H1 (cell line): ENCODE data around the gene PDIA2. TPM values are rescaled to one million over a fixed set of nuclear protein-coding genes. Genes with fewer than 3 reads are reported as not detected.

ENCODE experiments used
- CTCF ChIA-PET: fragments of 300-600 bp; sonication (Branson Sonifier 250); formaldehyde crosslinking; loops from one replicate; lab custom pipeline; 2021; ENCODE audit not compliant: partially characterized antibody; lab: Charles Lee
- POLR2A ChIA-PET: fragments of 300-600 bp; sonication (Branson Sonifier 250); formaldehyde crosslinking; loops from one replicate; lab custom pipeline; 2021; ENCODE audit warnings: inconsistent platforms; ENCODE audit not compliant: partially characterized antibody; lab: Charles Lee
- DNase-seq, 2 experiments: peaks; one replicate each; pipeline versions ENCODE4 v3.0.0 to v3.0.0-alpha.2; 2010 to 2022; ENCODE audit warnings: low spot score in 2 of 2, low read depth in 1 of 2, mixed read lengths in 1 of 2
- FAIRE-seq: peaks from 2 replicates; lab custom pipeline; 2011; peaks lifted over from hg19 to GRCh38; lab: Jason Lieb, UNC
- H2AFZ ChIP-seq: 2 replicates; pipeline ENCODE4 v1.8.1; 2012; ENCODE audit warnings: low read length, inconsistent platforms
- H2AK5ac ChIP-seq: 2 replicates; pipeline ENCODE4 v1.6.1; 2013; ENCODE audit warnings: low read depth, low read length
- H2BK120ac ChIP-seq: replicated peaks from 2 replicates; pipeline ENCODE3; 2013; ENCODE audit warnings: low read depth, low read length, inconsistent platforms
- H2BK12ac ChIP-seq: 2 replicates; pipeline ENCODE4 v1.6.1; 2013; ENCODE audit warnings: low read depth, low read length
- H2BK15ac ChIP-seq: 2 replicates; pipeline ENCODE4 v1.6.1; 2013; ENCODE audit warnings: low read length
- H2BK20ac ChIP-seq: 2 replicates; pipeline ENCODE4 v1.6.1; 2013; ENCODE audit warnings: low read length
- H2BK5ac ChIP-seq: 2 replicates; pipeline ENCODE4 v1.6.1; 2013; ENCODE audit warnings: low read depth, low read length
- H3K14ac ChIP-seq: 2 replicates; pipeline ENCODE4 v1.6.1; 2013; ENCODE audit warnings: inconsistent platforms; ENCODE audit not compliant: insufficient read length
- H3K18ac ChIP-seq: 2 replicates; pipeline ENCODE4 v1.6.1; 2013; ENCODE audit warnings: low read length; ENCODE audit errors: extremely low read depth
- H3K23ac ChIP-seq: 2 replicates; pipeline ENCODE4 v1.6.1; 2013; ENCODE audit warnings: inconsistent platforms; ENCODE audit not compliant: insufficient read length
- H3K23me2 ChIP-seq: 2 replicates; pipeline ENCODE4 v1.6.1; 2013; ENCODE audit warnings: low read depth, low read length
- H3K27ac ChIP-seq: 2 replicates; pipeline ENCODE4 v1.6.1; 2011; ENCODE audit warnings: low read depth, low read length, inconsistent platforms
- H3K27me3 ChIP-seq, 4 experiments: replicated peaks in 1 of 4; 1 replicate in 1 of 4; 2 replicates in 3 of 4; pipeline versions ENCODE4 v1.6.1 to v1.8.1; 2011 to 2013; ENCODE audit warnings: low read length in 3 of 4, mild to moderate bottlenecking in 3 of 4, inconsistent platforms in 2 of 4, mixed read lengths in 2 of 4, moderate library complexity in 1 of 4; ENCODE audit not compliant: control insufficient read depth in 3 of 4, insufficient read depth in 3 of 4; ENCODE audit errors: extremely low read depth in 1 of 4
- H3K36me3 ChIP-seq, 4 experiments: 2 replicates each; pipeline versions ENCODE4 v1.6.1 to v1.8.1; 2011 to 2013; ENCODE audit warnings: mild to moderate bottlenecking in 4 of 4, low read length in 3 of 4, moderate library complexity in 2 of 4, control low read depth in 1 of 4, inconsistent platforms in 1 of 4; ENCODE audit not compliant: insufficient read depth in 4 of 4, control insufficient read depth in 2 of 4
- H3K4ac ChIP-seq: replicated peaks from 2 replicates; pipeline ENCODE3; 2013; ENCODE audit warnings: low read length, low read depth, mixed read lengths, inconsistent platforms; ENCODE audit not compliant: insufficient read length
- H3K4me1 ChIP-seq, 4 experiments: replicated peaks in 1 of 4; 1 replicate in 1 of 4; 2 replicates in 3 of 4; pipeline versions ENCODE4 v1.6.1 to v1.8.1; 2011 to 2013; ENCODE audit warnings: low read length in 3 of 4, inconsistent platforms in 2 of 4, mixed read lengths in 1 of 4; ENCODE audit not compliant: insufficient read depth in 4 of 4, control insufficient read depth in 3 of 4
- H3K4me2 ChIP-seq, 2 experiments: 2 replicates each; pipeline versions ENCODE4 v1.6.1 to v1.8.1; 2011 to 2013; ENCODE audit warnings: low read depth in 2 of 2, low read length in 2 of 2, control low read depth in 1 of 2, inconsistent platforms in 1 of 2, mild to moderate bottlenecking in 1 of 2; ENCODE audit not compliant: insufficient read depth in 1 of 2
- H3K4me3 ChIP-seq, 4 experiments: fragments of 200-600, 300-600 bp in 1 of 4; sonication (generic), shearing (Covaris generic), sonication (Bioruptor Twin) in 1 of 4; 2 replicates each; pipeline versions ENCODE4 v1.5.1 to v1.8.1; 2011 to 2016; ENCODE audit warnings: low read length in 4 of 4, low read depth in 3 of 4, control low read depth in 2 of 4, inconsistent platforms in 2 of 4, mild to moderate bottlenecking in 2 of 4, mixed read lengths in 1 of 4, moderate library complexity in 1 of 4; ENCODE audit not compliant: insufficient read depth in 2 of 4; ENCODE audit errors: extremely low read depth in 1 of 4
- H3K56ac ChIP-seq: replicated peaks from 2 replicates; pipeline ENCODE3; 2013; ENCODE audit warnings: low read depth, mild to moderate bottlenecking, mixed read lengths, low read length, inconsistent platforms; ENCODE audit not compliant: insufficient read length
- H3K79me1 ChIP-seq: 2 replicates; pipeline ENCODE4 v1.6.1; 2013; ENCODE audit warnings: low read depth, low read length, control low read depth
- H3K79me2 ChIP-seq, 2 experiments: 2 replicates each; pipeline versions ENCODE4 v1.6.1 to v1.8.1; 2012 to 2013; ENCODE audit warnings: low read length in 2 of 2, mild to moderate bottlenecking in 2 of 2, inconsistent platforms in 1 of 2; ENCODE audit not compliant: insufficient read depth in 2 of 2, control insufficient read depth in 1 of 2
- H3K9ac ChIP-seq, 4 experiments: replicated peaks in 1 of 4; 1 replicate in 1 of 4; 2 replicates in 3 of 4; pipeline versions ENCODE4 v1.6.1 to v1.8.1; 2011 to 2013; ENCODE audit warnings: low read depth in 3 of 4, low read length in 3 of 4, control low read depth in 2 of 4, mild to moderate bottlenecking in 2 of 4, moderate library complexity in 2 of 4, inconsistent platforms in 1 of 4; ENCODE audit errors: extremely low read depth in 1 of 4
- H3K9me3 ChIP-seq, 2 experiments: 2 replicates each; pipeline versions ENCODE4 v1.6.1 to v1.8.1; 2012 to 2013; ENCODE audit warnings: mild to moderate bottlenecking in 2 of 2, moderate library complexity in 2 of 2, control low read depth in 1 of 2, inconsistent platforms in 1 of 2, low read depth in 1 of 2, low read length in 1 of 2, mixed read lengths in 1 of 2; ENCODE audit not compliant: insufficient read depth in 2 of 2
- H4K20me1 ChIP-seq, 2 experiments: replicated peaks in 1 of 2; 2 replicates each; pipeline versions ENCODE3 to v1.8.1; 2011 to 2013; ENCODE audit warnings: inconsistent platforms in 2 of 2, low read length in 2 of 2, mild to moderate bottlenecking in 1 of 2; ENCODE audit not compliant: insufficient read depth in 2 of 2, control insufficient read depth in 1 of 2
- H4K5ac ChIP-seq: 2 replicates; pipeline ENCODE4 v1.6.1; 2013; ENCODE audit warnings: low read length, low read depth, mixed read lengths, inconsistent platforms; ENCODE audit not compliant: insufficient read length
- H4K8ac ChIP-seq: 2 replicates; pipeline ENCODE4 v1.8.0; 2013; ENCODE audit warnings: mild to moderate bottlenecking, moderate library complexity, low read length, inconsistent platforms; ENCODE audit not compliant: insufficient read depth; ENCODE audit errors: extremely low read depth
- H4K91ac ChIP-seq: replicated peaks from 2 replicates; pipeline ENCODE3; 2013; ENCODE audit warnings: low read length, mixed read lengths, inconsistent platforms; ENCODE audit not compliant: insufficient read length
- ATF2 ChIP-seq: IDR thresholded peaks from 2 replicates; pipeline ENCODE4 v1.6.1; 2012; ENCODE audit warnings: low read length, inconsistent platforms
- CBX5 ChIP-seq: fragments of 300-800, 300-1000 bp; sonication (generic); IDR thresholded peaks from 2 replicates; pipeline ENCODE4 v1.7.1; 2016; ENCODE audit warnings: antibody characterized with exemption, low read length, low read depth
- EGR1 ChIP-seq: IDR thresholded peaks from 2 replicates; pipeline ENCODE4 v1.6.1; 2011; ENCODE audit warnings: low read depth, low read length, borderline replicate concordance
- MAFK ChIP-seq: IDR thresholded peaks from 2 replicates; pipeline ENCODE4 v1.6.1; 2012; ENCODE audit warnings: low read depth, mild to moderate bottlenecking, improper control_type of control experiment, low read length
- RXRA ChIP-seq: IDR thresholded peaks from 2 replicates; pipeline ENCODE4 v1.6.1; 2011; ENCODE audit warnings: low read depth, mild to moderate bottlenecking, low read length, moderate library complexity; ENCODE audit not compliant: insufficient read depth
- SIX5 ChIP-seq: IDR thresholded peaks from 2 replicates; pipeline ENCODE4 v1.6.1; 2011; ENCODE audit warnings: mild to moderate bottlenecking, low read depth, low read length
- SUZ12 ChIP-seq: fragments of 200-600 bp; sonication (generic); IDR thresholded peaks from 2 replicates; pipeline ENCODE4 v1.6.1; 2012; ENCODE audit warnings: mild to moderate bottlenecking, inconsistent platforms, low read length, moderate library complexity, mixed read lengths
- ZNF274 ChIP-seq: IDR thresholded peaks from 2 replicates; pipeline ENCODE4 v1.7.0; 2012; ENCODE audit warnings: low read length, borderline replicate concordance; ENCODE audit errors: extremely low read depth
- WGBS, 2 experiments: shearing (Covaris generic) in 1 of 2; methylation state at CpG; one replicate each; pipeline versions ENCODE4 v1.1.6 to v1.1.7; 2013 to 2015; ENCODE audit warnings: low lambda C conversion rate in 2 of 2, mixed read lengths in 2 of 2, inconsistent platforms in 1 of 2, low coverage in 1 of 2, missing lambda C conversion rate in 1 of 2; ENCODE audit not compliant: insufficient replicate concordance in 2 of 2, insufficient coverage in 1 of 2, insufficient read length in 1 of 2; ENCODE audit errors: extremely low coverage in 1 of 2, missing lambda C conversion rate in 1 of 2; 5-methylcytosine and 5-hydroxymethylcytosine counted together
- polyA plus RNA-seq, 7 experiments: library from polyadenylated mRNA; depleted of rRNA in 3 of 7; stranded (reverse) in 5 of 7; unstranded in 2 of 7; fragments of >200 nt in 5 of 7; fragments of 200-250 nt in 2 of 7; gene quantifications; 1 replicate in 5 of 7; 2 replicates in 1 of 7; 4 replicates in 1 of 7; pipeline versions ENCODE4 v1.2.1 to v1.2.3, GENCODE V29; 2011 to 2013; ENCODE audit warnings: missing spikeins in 2 of 7, mixed read lengths in 2 of 7
- total RNA-seq: library from RNA; stranded (reverse); fragmentation: NEBNext Ultra II Directional; extraction: Animal tissue kit (Norgen Biotek cat#: 25700); gene quantifications from 2 replicates; pipeline ENCODE4 v1.2.1, GENCODE V29; 2021

PDIA2 gene
- total and polyA plus RNA-seq, 2 of the 8 experiments (the other 6 are each of a cell fraction or from before 2014, with no cell fraction given): 0.34 to 0.50 TPM

DNA sequence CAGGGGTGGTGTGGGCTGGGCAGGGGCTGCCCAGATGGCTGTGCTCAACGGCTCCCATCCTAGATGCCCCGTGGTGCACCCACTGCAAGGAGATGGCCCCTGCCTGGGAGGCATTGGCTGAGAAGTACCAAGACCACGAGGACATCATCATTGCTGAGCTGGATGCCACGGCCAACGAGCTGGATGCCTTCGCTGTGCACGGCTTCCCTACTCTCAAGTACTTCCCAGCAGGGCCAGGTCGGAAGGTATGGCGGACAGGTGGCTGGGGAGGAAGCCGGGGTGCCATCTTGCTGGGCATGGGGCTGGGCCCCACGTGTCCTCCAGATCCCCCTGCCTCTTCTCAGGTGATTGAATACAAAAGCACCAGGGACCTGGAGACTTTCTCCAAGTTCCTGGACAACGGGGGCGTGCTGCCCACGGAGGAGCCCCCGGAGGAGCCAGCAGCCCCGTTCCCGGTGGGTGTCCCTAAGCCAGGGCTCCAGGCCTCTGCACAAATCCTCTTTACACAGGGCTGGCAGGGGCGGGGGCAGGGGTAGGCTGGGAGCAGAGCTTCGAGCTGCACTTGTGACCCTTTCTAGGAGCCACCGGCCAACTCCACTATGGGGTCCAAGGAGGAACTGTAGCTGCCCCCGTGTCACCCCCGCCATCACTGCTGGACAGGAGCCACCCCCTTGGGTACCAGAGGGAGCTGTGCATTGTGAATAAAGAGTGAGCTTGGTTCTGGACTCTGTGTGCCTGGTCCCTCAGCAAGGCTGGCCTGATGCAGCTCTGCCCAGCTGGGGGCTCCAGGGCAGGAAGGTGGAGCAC, 3.7 kb downstream of the PDIA2 start:
- Histone ChIP-seq H3K36me3 (peaks cover 5 to 16% (median 7%) of the 10 kb centered on the region in 4 experiments; a peak in 6 of 8 replicates), H2BK20ac (no peak overlapping the region), H3K14ac (no peak overlapping the region), H3K18ac (no peak overlapping the region), H3K4me3 (no peak overlapping the region), H3K23me2 (no peaks in the 10 kb centered on the region), H3K4me2 (no peak overlapping the region), H3K23ac (no peak overlapping the region), H4K8ac (no peak overlapping the region), H2BK5ac (no peak overlapping the region; the same call in 1 of the 2 replicates), H4K91ac (no peak overlapping the region), H4K5ac (no peak overlapping the region), H3K56ac (no peak overlapping the region), H3K9me3 (peaks cover 0 to 5% of the 10 kb centered on the region in 2 experiments; a peak in 1 of 4 replicates), H2AFZ (no peak overlapping the region), H3K79me2 (no peaks in the 10 kb centered on the region), H2BK120ac (no peak overlapping the region), H3K27ac (no peak overlapping the region), H2BK12ac (no peak overlapping the region), H3K79me1 (no peaks in the 10 kb centered on the region; the same call in 1 of the 2 replicates), H3K4ac (no peak overlapping the region), H3K9ac (no peak overlapping the region), H4K20me1 (peaks cover 0 to 6% of the 10 kb centered on the region in 2 experiments), H2BK15ac (no peak overlapping the region), H3K4me1 (no peaks in the 10 kb centered on the region), H2AK5ac (no peak overlapping the region), H3K27me3 (peaks cover 0 to 3% (median 0%) of the 10 kb centered on the region in 4 experiments; a peak in 3 of 7 replicates)
- CTCF ChIA-PET: interaction anchor here (1.5 kb wide), 1 partner anchor 10 kb away, joined by 3 read pairs; no protein-coding TSS in a partner anchor
- WGBS, 2 experiments: 84% methylated on average over 17 of the region's 22 CpGs; no CpG with 5 or more reads in 1 of the 2 experiments
- DNase-seq (no peak), FAIRE-seq (no peak)
- TF ChIP-seq RXRA (no peak), SUZ12 (no peak), MAFK (no peak), ATF2 (no peak), CBX5 (no peak), ZNF274 (no peak), EGR1 (no peak), SIX5 (no peak)
- POLR2A ChIA-PET: interaction anchor here (1.4 to 1.8 kb wide), 2 partner anchors 18 to 52 kb away, joined by 4 read pairs; no protein-coding TSS in a partner anchor
